RCC 7860 (cell line): ENCODE measurements around the gene MAGEE2.
"Not testable (repeated sequence)": the region's sequence is repeated elsewhere in the genome, so short reads cannot be mapped to it uniquely, and the experiment has no call there.

Source experiments
- DNase-seq: peaks from one replicate; pipeline ENCODE4 v3.0.0-alpha.2; 2015; ENCODE audit warnings: low spot score
- FAIRE-seq: peaks from 2 replicates; lab custom pipeline; 2012; peaks lifted over from hg19 to GRCh38; lab: Jason Lieb, UNC

MAGEE2 gene

GRCh38 chrX:75784680-75785491 is at the start of gene MAGEE2:
Gene MAGEE2 (minus strand): TSS chrX:75785254. CDS start chrX:75785051, 203 bp downstream.
- DNase-seq (no peak), FAIRE-seq (no peak)

- DNase-seq (no peak), FAIRE-seq (no peak)
Measured at GRCh38 chrX:75786290-75786689, 1.2 kb upstream of the MAGEE2 start.

GRCh38 chrX:75781611-75782010 is 3.4 kb downstream of the MAGEE2 start:
- DNase-seq: no peak
- no peak for FAIRE-seq

- FAIRE-seq, DNase-seq: not testable (repeated sequence)
Measured at GRCh38 chrX:75768063-75768462, 17.0 kb downstream of the MAGEE2 start.

GRCh38 chrX:75748431-75748830 is 36.6 kb downstream of the MAGEE2 start:
- no peak for FAIRE-seq
- DNase-seq: no peak

GRCh38 chrX:75746891-75747639 is 38.0 kb downstream of the MAGEE2 start:
- DNase-seq: no peak

More at GRCh38 chrX:75746891-75747639, 38.0 kb downstream of the MAGEE2 start:
- no peak for FAIRE-seq
